ENCODE measurements around the gene KIAA0930.

The KIAA0930 gene

DNA sequence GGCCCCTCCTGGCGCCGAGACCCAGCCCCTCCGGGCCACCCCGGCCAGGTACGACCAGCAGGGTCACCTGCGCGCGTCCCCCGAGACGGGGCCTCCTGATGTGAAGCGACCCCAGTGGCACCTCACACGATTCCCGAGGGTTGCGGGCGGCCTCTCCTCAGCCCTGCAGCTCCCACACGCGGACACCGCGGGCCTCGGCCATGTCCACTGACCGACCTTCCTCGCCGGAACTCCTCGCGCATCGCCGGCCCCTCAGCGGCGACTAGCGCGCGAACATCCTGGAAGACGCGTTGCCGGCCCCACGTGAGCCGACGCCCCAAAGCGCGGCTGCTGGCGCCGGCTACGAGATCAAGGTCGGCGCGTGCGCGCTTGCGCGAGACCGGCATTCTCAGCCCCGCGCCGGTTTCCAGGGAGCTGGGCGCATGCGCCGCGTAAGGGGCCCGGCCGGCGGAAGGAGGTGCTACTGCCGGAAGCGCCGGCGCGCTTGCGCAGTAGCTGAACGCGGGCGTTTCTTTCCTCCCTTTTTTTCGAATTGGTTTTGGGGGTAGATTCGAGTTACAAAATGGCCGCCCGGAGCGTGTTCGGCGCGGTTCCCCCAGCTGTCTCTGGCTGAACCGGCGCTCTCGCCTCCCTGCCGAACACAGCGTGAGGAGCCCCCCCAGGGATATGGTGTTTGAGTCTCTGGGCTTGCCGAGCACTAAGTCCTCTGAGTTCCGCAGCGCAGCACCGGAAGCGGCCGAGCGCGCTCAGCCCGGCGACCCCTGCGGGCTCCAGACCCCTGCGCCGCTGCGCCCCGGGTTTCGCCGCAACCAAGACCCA, 77.0 kb downstream of the KIAA0930 start, which contains the start of gene NUP50:
Gene NUP50, plus strand, starts transcription at position 475 of the 819 bp plus-strand sequence. CDS start 4,253 bp downstream, outside the sequence.
- H3K14ac ChIP-seq (ENCODE audit: low read length in 2 of 2) = peak within 1 kb of the TSS in 1 of 2 experiments; percentile 72
- peak within 1 kb of the TSS; percentile 58 for H3K27ac ChIP-seq (ENCODE audit: low read length, poor library complexity, severe bottlenecking)
- H2AFZ ChIP-seq (ENCODE audit: low read depth, low read length) = peak within 1 kb of the TSS; percentile 89
- peak within 1 kb of the TSS; percentile 88 to 94 for H3K4me3 ChIP-seq (ENCODE audit: insufficient read depth in 1 of 2, low read depth in 1 of 2, low read length in 2 of 2)
- peak within 1 kb of the TSS in 1 of 2 experiments; percentile 98 for H3K23ac ChIP-seq (ENCODE audit: low read length in 2 of 2)
- H2BK12ac ChIP-seq (ENCODE audit: low read length in 2 of 2) = peak within 1 kb of the TSS; percentile 30 to 61
- H4K8ac ChIP-seq (ENCODE audit: low read length) = peak within 1 kb of the TSS; percentile 90
- H3K4me1 ChIP-seq (ENCODE audit: control insufficient read depth, insufficient read depth, low read depth, low read length) = peaks cover 9% of the 10 kb centered on the region
- DNase-seq = peak; percentile 96
- H3K9ac ChIP-seq (ENCODE audit: low read length) = peak within 1 kb of the TSS; percentile 92
- H2AK5ac ChIP-seq (ENCODE audit: low read length, severe bottlenecking) = no peak within 1 kb of the TSS
- H3K36me3 ChIP-seq (ENCODE audit: control insufficient read depth in 1 of 2, insufficient read depth in 2 of 2, low read depth in 1 of 2, low read length in 2 of 2) = peaks cover 0 to 22% of the 10 kb centered on the region in 2 experiments
- WGBS = under 1% methylated on average over 90 of the region's 100 CpGs
- peak within 1 kb of the TSS; percentile 92 for H2BK120ac ChIP-seq (ENCODE audit: low read depth, low read length)
- peak within 1 kb of the TSS; percentile 87 for H4K91ac ChIP-seq (ENCODE audit: low read length)
- H3K9me3 ChIP-seq (ENCODE audit: control insufficient read depth, low read length) = no peaks in the 10 kb centered on the region
- H2BK15ac ChIP-seq (ENCODE audit: low read depth, poor library complexity, severe bottlenecking) = no peak within 1 kb of the TSS
- peak within 1 kb of the TSS; percentile 96 for H3K4me2 ChIP-seq (ENCODE audit: low read length, poor library complexity, severe bottlenecking)
- H3K18ac ChIP-seq (ENCODE audit: low read depth in 1 of 2, low read length in 2 of 2) = peak within 1 kb of the TSS; percentile 89 to 95
- H3K27me3 ChIP-seq (ENCODE audit: control insufficient read depth in 1 of 2, insufficient read depth in 1 of 2, low read length in 2 of 2) = no peaks in the 10 kb centered on the region
- H3K4ac ChIP-seq (ENCODE audit: low read depth in 1 of 2, low read length in 2 of 2) = peak within 1 kb of the TSS; percentile 95 to 96
- peak within 1 kb of the TSS; percentile 75 for H2BK5ac ChIP-seq (ENCODE audit: low read depth, low read length, poor library complexity, severe bottlenecking)
- peaks cover 8% of the 10 kb centered on the region for H3K79me1 ChIP-seq (replicated peaks; ENCODE audit: low read length, poor library complexity, severe bottlenecking)

DNA sequence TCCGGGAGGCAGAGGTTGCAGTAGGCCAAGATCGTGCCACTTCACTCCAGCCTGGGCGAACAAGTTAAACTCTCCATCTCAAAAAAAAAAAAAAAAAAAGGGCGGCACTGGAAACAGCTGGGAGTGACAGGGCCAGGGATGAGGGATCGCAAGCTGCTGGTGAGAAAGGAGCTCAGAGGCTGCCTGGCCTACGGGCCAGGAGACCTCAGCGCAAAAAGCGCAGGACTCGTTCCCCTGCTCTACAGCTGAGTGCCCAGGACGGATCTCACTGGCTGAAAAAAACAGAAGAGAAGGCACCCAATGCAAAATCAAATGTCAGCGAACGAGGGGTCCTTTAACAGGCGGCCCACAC, 77.6 kb downstream of the KIAA0930 start:
- H3K4me2 ChIP-seq (ENCODE audit: low read length, poor library complexity, severe bottlenecking) = peak overlapping the region; percentile 96
- H3K36me3 ChIP-seq (ENCODE audit: control insufficient read depth in 1 of 2, insufficient read depth in 2 of 2, low read depth in 1 of 2, low read length in 2 of 2) = peaks cover 0 to 16% of the 10 kb centered on the region in 2 experiments
- no peaks in the 10 kb centered on the region for H3K9me3 ChIP-seq (ENCODE audit: control insufficient read depth, low read length)
- DNase-seq = peak; percentile 67
- peak overlapping the region; percentile 89 for H2AFZ ChIP-seq (ENCODE audit: low read depth, low read length)
- peak overlapping the region; percentile 43 for H3K27ac ChIP-seq (ENCODE audit: low read length, poor library complexity, severe bottlenecking)
- H4K8ac ChIP-seq (ENCODE audit: low read length) = peak overlapping the region; percentile 90
- peak overlapping the region; percentile 35 for H2BK5ac ChIP-seq (ENCODE audit: low read depth, low read length, poor library complexity, severe bottlenecking)
- H3K23ac ChIP-seq (ENCODE audit: low read length in 2 of 2) = peak overlapping the region in 1 of 2 experiments; percentile 98
- peak overlapping the region in 1 of 2 experiments; percentile 68 for H3K14ac ChIP-seq (ENCODE audit: low read length in 2 of 2)
- no peak overlapping the region for H2BK15ac ChIP-seq (ENCODE audit: low read depth, poor library complexity, severe bottlenecking)
- H4K91ac ChIP-seq (ENCODE audit: low read length) = peak overlapping the region; percentile 87
- H2AK5ac ChIP-seq (ENCODE audit: low read length, severe bottlenecking) = no peak overlapping the region
- H3K79me1 ChIP-seq (replicated peaks; ENCODE audit: low read length, poor library complexity, severe bottlenecking) = peaks cover 9% of the 10 kb centered on the region
- peak overlapping the region in 1 of 2 experiments; percentile 30 for H2BK12ac ChIP-seq (ENCODE audit: low read length in 2 of 2)
- H3K18ac ChIP-seq (ENCODE audit: low read depth in 1 of 2, low read length in 2 of 2) = peak overlapping the region; percentile 69 to 89
- H3K4me3 ChIP-seq (ENCODE audit: insufficient read depth in 1 of 2, low read depth in 1 of 2, low read length in 2 of 2) = peak overlapping the region; percentile 70 to 88
- H3K4ac ChIP-seq (ENCODE audit: low read depth in 1 of 2, low read length in 2 of 2) = peak overlapping the region; percentile 95 to 96
- WGBS = under 1% methylated on average over 10 of the region's 13 CpGs
- H2BK120ac ChIP-seq (ENCODE audit: low read depth, low read length) = peak overlapping the region; percentile 92
- H3K9ac ChIP-seq (ENCODE audit: low read length) = peak overlapping the region; percentile 92
- H3K27me3 ChIP-seq (ENCODE audit: control insufficient read depth in 1 of 2, insufficient read depth in 1 of 2, low read length in 2 of 2) = no peaks in the 10 kb centered on the region
- H3K4me1 ChIP-seq (ENCODE audit: control insufficient read depth, insufficient read depth, low read depth, low read length) = peaks cover 9% of the 10 kb centered on the region

DNA sequence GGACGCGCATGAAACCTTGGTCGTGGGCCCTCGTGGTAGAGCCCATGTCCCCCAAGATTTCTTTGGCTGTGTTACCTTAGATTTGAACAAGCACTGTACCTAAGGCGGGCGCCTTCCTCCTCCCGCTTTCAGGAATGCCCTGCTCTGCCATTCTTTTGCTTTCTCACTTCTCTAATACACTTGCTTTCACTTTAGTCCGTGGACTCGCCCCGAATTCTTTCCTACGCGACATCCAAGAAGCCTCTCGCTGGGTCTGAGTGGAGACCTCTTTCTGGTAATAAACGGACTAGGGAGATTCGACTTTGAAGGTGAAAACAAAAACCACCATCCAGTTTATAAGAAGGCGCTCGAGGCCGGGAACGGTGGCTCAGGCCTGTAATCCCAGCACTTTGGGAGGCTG, 78.2 kb downstream of the KIAA0930 start:
- Histone ChIP-seq H2AFZ (ENCODE audit: low read depth, low read length) (no peak overlapping the region), H2AK5ac (ENCODE audit: low read length, severe bottlenecking) (no peak overlapping the region), H3K4me2 (ENCODE audit: low read length, poor library complexity, severe bottlenecking) (peak overlapping the region; percentile 96), H4K91ac (ENCODE audit: low read length) (peak overlapping the region; percentile 84), H2BK5ac (ENCODE audit: low read depth, low read length, poor library complexity, severe bottlenecking) (no peak overlapping the region), H2BK15ac (ENCODE audit: low read depth, poor library complexity, severe bottlenecking) (no peak overlapping the region), H2BK12ac (ENCODE audit: low read length in 2 of 2) (no peak overlapping the region), H3K9me3 (ENCODE audit: control insufficient read depth, low read length) (no peaks in the 10 kb centered on the region), H2BK120ac (ENCODE audit: low read depth, low read length) (peak overlapping the region; percentile 92), H3K18ac (ENCODE audit: low read depth in 1 of 2, low read length in 2 of 2) (peak overlapping the region; percentile 28 to 58), H3K79me1 (replicated peaks; ENCODE audit: low read length, poor library complexity, severe bottlenecking) (peaks cover 11% of the 10 kb centered on the region), H3K4ac (ENCODE audit: low read depth in 1 of 2, low read length in 2 of 2) (peak overlapping the region; percentile 71 to 74), H3K4me3 (ENCODE audit: insufficient read depth in 1 of 2, low read depth in 1 of 2, low read length in 2 of 2) (peak overlapping the region in 1 of 2 experiments; percentile 88), H3K27ac (ENCODE audit: low read length, poor library complexity, severe bottlenecking) (no peak overlapping the region), H3K36me3 (ENCODE audit: control insufficient read depth in 1 of 2, insufficient read depth in 2 of 2, low read depth in 1 of 2, low read length in 2 of 2) (peaks cover 1 to 16% of the 10 kb centered on the region in 2 experiments), H3K4me1 (ENCODE audit: control insufficient read depth, insufficient read depth, low read depth, low read length) (peaks cover 9% of the 10 kb centered on the region), H3K23ac (ENCODE audit: low read length in 2 of 2) (no peak overlapping the region), H3K27me3 (ENCODE audit: control insufficient read depth in 1 of 2, insufficient read depth in 1 of 2, low read length in 2 of 2) (no peaks in the 10 kb centered on the region), H3K14ac (ENCODE audit: low read length in 2 of 2) (no peak overlapping the region), H4K8ac (ENCODE audit: low read length) (peak overlapping the region; percentile 7), H3K9ac (ENCODE audit: low read length) (peak overlapping the region; percentile 92)
- WGBS = 45% methylated on average over 19 of the region's 19 CpGs
- DNase-seq = peak; percentile 63

All from mesenchymal stem cell (in vitro differentiated cells and primary cell).